Epidermal melanocyte (primary cell): ENCODE data around the gene RASAL3.

Source experiments
- DNase-seq: peaks from one replicate; pipeline ENCODE4 v3.0.0; 2011; ENCODE audit warnings: low spot score; ENCODE audit not compliant: insufficient read length

The RASAL3 gene

GRCh38 chr19:15449620-15450527 lies 14.5 kb downstream of the RASAL3 start, which contains the start of gene WIZ:
Gene WIZ (minus strand): TSS chr19:15449956. CDS start chr19:15448307, 1,649 bp downstream.
- DNase-seq: peak; percentile 97

- DNase-seq: no peak
Measured at GRCh38 chr19:15448778-15449619, 15.3 kb downstream of the RASAL3 start.

GRCh38 chr19:15448044-15448777 lies 16.1 kb downstream of the RASAL3 start:
- no peak for DNase-seq

- DNase-seq: no peak
Measured at GRCh38 chr19:15447057-15447456, 17.3 kb downstream of the RASAL3 start.

- no peak for DNase-seq
Measured at GRCh38 chr19:15445807-15446376, 18.5 kb downstream of the RASAL3 start.

GRCh38 chr19:15445227-15445605 lies 19.1 kb downstream of the RASAL3 start:
- DNase-seq: no peak

- DNase-seq: no peak
Measured at GRCh38 chr19:15444505-15445226, 19.7 kb downstream of the RASAL3 start.

GRCh38 chr19:15443838-15444237 lies 20.5 kb downstream of the RASAL3 start:
- no peak for DNase-seq

GRCh38 chr19:15443325-15443724 lies 21.0 kb downstream of the RASAL3 start:
- DNase-seq: no peak

GRCh38 chr19:15442142-15442920 lies 22.0 kb downstream of the RASAL3 start:
- DNase-seq: no peak

GRCh38 chr19:15441317-15441716 lies 23.0 kb downstream of the RASAL3 start:
- DNase-seq: no peak

- DNase-seq: no peak
Measured at GRCh38 chr19:15439821-15440641, 24.3 kb downstream of the RASAL3 start.

GRCh38 chr19:15439078-15439799 lies 25.1 kb downstream of the RASAL3 start:
- no peak for DNase-seq

GRCh38 chr19:15438577-15438976 lies 25.8 kb downstream of the RASAL3 start:
- DNase-seq: no peak

GRCh38 chr19:15438124-15438496 lies 26.2 kb downstream of the RASAL3 start:
- no peak for DNase-seq

- DNase-seq: peak; percentile 69
Measured at GRCh38 chr19:15437355-15438123, 26.8 kb downstream of the RASAL3 start.

- no peak for DNase-seq
Measured at GRCh38 chr19:15436826-15437110, 27.6 kb downstream of the RASAL3 start.
